Fibroblast of skin of left quadriceps (primary cell): ENCODE results near the gene CDC16.
"Not testable (repeated sequence)": the region's sequence is repeated elsewhere in the genome, so short reads cannot be mapped to it uniquely, and the experiment has no call there.

Source experiments
- DNase-seq, 2 experiments: peaks; one replicate each; pipeline ENCODE4 v3.0.0-alpha.2; 2013; ENCODE audit warnings: low read depth in 2 of 2

CDC16 gene

GRCh38 chr13:114227528-114227927, 7.2 kb upstream of the CDC16 start:
- DNase-seq, result no peak

GRCh38 chr13:114228176-114228575, 6.5 kb upstream of the CDC16 start:
- no peak for DNase-seq

- DNase-seq, result peak in 1 of 2 experiments; percentile 11
Observed at GRCh38 chr13:114229506-114229905, 5.2 kb upstream of the CDC16 start.

GRCh38 chr13:114230117-114230516, 4.6 kb upstream of the CDC16 start:
- DNase-seq, result peak in 1 of 2 experiments; percentile 24

- no peak for DNase-seq
Observed at GRCh38 chr13:114230575-114230974, 4.1 kb upstream of the CDC16 start.

GRCh38 chr13:114231886-114232285, 2.8 kb upstream of the CDC16 start:
- DNase-seq, result no peak

- no peak for DNase-seq
Observed at GRCh38 chr13:114234266-114234644, 442 bp upstream of the CDC16 start.

GRCh38 chr13:114235697-114236096, 1.0 kb downstream of the CDC16 start:
- DNase-seq, result no peak

GRCh38 chr13:114236227-114236626, 1.5 kb downstream of the CDC16 start:
- no peak for DNase-seq

- DNase-seq, result no peak
Observed at GRCh38 chr13:114237415-114238112, 2.9 kb downstream of the CDC16 start.

GRCh38 chr13:114241918-114242317, 7.2 kb downstream of the CDC16 start:
- no peak for DNase-seq

- no peak for DNase-seq
Observed at GRCh38 chr13:114243971-114244370, 9.3 kb downstream of the CDC16 start.

- DNase-seq, result no peak
Observed at GRCh38 chr13:114244637-114245036, 9.9 kb downstream of the CDC16 start.

GRCh38 chr13:114248011-114248410, 13.3 kb downstream of the CDC16 start:
- DNase-seq, result peak; percentile 44 to 49

- DNase-seq, result no peak
Observed at GRCh38 chr13:114249077-114249476, 14.4 kb downstream of the CDC16 start.

- DNase-seq, result not testable (repeated sequence)
Observed at GRCh38 chr13:114251639-114252440, 17.1 kb downstream of the CDC16 start.

GRCh38 chr13:114256547-114256946, 21.9 kb downstream of the CDC16 start:
- DNase-seq, result no peak

GRCh38 chr13:114257014-114257413, 22.3 kb downstream of the CDC16 start:
- no peak for DNase-seq

GRCh38 chr13:114258589-114258988, 23.9 kb downstream of the CDC16 start:
- no peak for DNase-seq

GRCh38 chr13:114259374-114259773, 24.7 kb downstream of the CDC16 start:
- DNase-seq, result no peak

- no peak for DNase-seq
Observed at GRCh38 chr13:114259974-114260373, 25.3 kb downstream of the CDC16 start.

- no peak for DNase-seq
Observed at GRCh38 chr13:114260814-114261213, 26.1 kb downstream of the CDC16 start.

GRCh38 chr13:114261328-114261965, 26.8 kb downstream of the CDC16 start:
- DNase-seq, result no peak
